KMS-11 (cell line): ENCODE data around the gene GATA3.

Experiments
- H2AFZ ChIP-seq: fragments of 200-600 bp; sonication (generic); 2 replicates; pipeline ENCODE4 v1.6.1; 2016; ENCODE audit warnings: antibody characterized with exemption, mixed run types, low read depth
- H3K27ac ChIP-seq: fragments of 200-600 bp; sonication (generic); 2 replicates; pipeline ENCODE4 v1.6.1; 2016; ENCODE audit warnings: mild to moderate bottlenecking, mixed run types
- H3K27me3 ChIP-seq: fragments of 200-600 bp; sonication (generic); 2 replicates; pipeline ENCODE4 v1.6.1; 2017; ENCODE audit warnings: mild to moderate bottlenecking, low read depth, mixed run types, moderate library complexity; ENCODE audit not compliant: insufficient read depth
- H3K36me3 ChIP-seq: fragments of 200-600 bp; sonication (generic); 2 replicates; pipeline ENCODE4 v1.6.1; 2017; ENCODE audit warnings: mild to moderate bottlenecking, mixed run types; ENCODE audit not compliant: insufficient read depth
- H3K4me1 ChIP-seq: fragments of 200-600 bp; sonication (generic); 2 replicates; pipeline ENCODE4 v1.6.1; 2016; ENCODE audit warnings: mild to moderate bottlenecking, low read depth, mixed run types; ENCODE audit not compliant: poor library complexity, severe bottlenecking
- H3K4me2 ChIP-seq: fragments of 200-600 bp; sonication (generic); 2 replicates; pipeline ENCODE4 v1.7.0; 2016; ENCODE audit warnings: mild to moderate bottlenecking, mixed run types
- H3K4me3 ChIP-seq: fragments of 200-600 bp; sonication (generic); IDR thresholded peaks from 2 replicates; pipeline ENCODE4 v1.6.1; 2017; ENCODE audit warnings: low read depth, low read length, mixed read lengths; ENCODE audit not compliant: insufficient read depth
- H3K79me2 ChIP-seq: fragments of 200-600 bp; sonication (generic); 2 replicates; pipeline ENCODE4 v1.6.1; 2016; ENCODE audit warnings: low read depth, mixed run types; ENCODE audit not compliant: insufficient read depth
- H3K9ac ChIP-seq: fragments of 200-600 bp; sonication (generic); 2 replicates; pipeline ENCODE4 v1.6.1; 2016; ENCODE audit warnings: mild to moderate bottlenecking, mixed run types
- H4K20me1 ChIP-seq: fragments of 200-600 bp; sonication (generic); 2 replicates; pipeline ENCODE4 v1.6.1; 2016; ENCODE audit warnings: mild to moderate bottlenecking, mixed run types; ENCODE audit not compliant: insufficient read depth
- TF ChIP-seq, protein P1 (sequence below): fragments of 200-600 bp; sonication (generic); conservative IDR thresholded peaks from 2 replicates; pipeline ENCODE4 v1.6.1; 2017; ENCODE audit warnings: low read depth, mild to moderate bottlenecking, antibody characterized with exemption, low read length, moderate library complexity, mixed read lengths

GATA3 gene

DNA sequence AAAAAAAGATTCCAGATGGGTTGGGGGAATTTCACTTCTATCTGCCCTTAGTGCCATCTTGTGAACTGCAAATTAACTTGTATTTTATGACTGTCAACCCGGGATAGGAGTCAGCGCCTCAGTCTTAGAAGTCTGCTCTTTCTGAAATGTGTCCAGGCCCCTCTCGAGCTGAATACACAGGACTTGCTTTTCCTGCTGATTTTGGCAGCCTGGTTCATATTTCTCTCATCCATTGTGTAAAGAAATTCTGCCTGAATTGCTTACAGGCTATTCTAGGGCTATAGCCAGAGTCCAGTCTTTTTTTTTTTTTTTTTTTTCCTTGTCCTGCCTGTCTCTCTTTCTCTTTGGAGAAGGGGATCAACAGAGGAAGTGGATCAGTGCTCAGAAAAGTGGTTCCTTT is 24.6 kb downstream of the GATA3 start:
- H3K9ac ChIP-seq, result no peak overlapping the region
- H3K36me3 ChIP-seq, result no peaks in the 10 kb centered on the region
- no peaks in the 10 kb centered on the region for H4K20me1 ChIP-seq
- TF ChIP-seq, protein P1, sequence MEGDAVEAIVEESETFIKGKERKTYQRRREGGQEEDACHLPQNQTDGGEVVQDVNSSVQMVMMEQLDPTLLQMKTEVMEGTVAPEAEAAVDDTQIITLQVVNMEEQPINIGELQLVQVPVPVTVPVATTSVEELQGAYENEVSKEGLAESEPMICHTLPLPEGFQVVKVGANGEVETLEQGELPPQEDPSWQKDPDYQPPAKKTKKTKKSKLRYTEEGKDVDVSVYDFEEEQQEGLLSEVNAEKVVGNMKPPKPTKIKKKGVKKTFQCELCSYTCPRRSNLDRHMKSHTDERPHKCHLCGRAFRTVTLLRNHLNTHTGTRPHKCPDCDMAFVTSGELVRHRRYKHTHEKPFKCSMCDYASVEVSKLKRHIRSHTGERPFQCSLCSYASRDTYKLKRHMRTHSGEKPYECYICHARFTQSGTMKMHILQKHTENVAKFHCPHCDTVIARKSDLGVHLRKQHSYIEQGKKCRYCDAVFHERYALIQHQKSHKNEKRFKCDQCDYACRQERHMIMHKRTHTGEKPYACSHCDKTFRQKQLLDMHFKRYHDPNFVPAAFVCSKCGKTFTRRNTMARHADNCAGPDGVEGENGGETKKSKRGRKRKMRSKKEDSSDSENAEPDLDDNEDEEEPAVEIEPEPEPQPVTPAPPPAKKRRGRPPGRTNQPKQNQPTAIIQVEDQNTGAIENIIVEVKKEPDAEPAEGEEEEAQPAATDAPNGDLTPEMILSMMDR, result no peak
- H3K4me1 ChIP-seq, result no peaks in the 10 kb centered on the region
- H3K27me3 ChIP-seq, result no peaks in the 10 kb centered on the region
- no peak overlapping the region for H2AFZ ChIP-seq
- H3K27ac ChIP-seq, result no peak overlapping the region
- H3K79me2 ChIP-seq, result no peaks in the 10 kb centered on the region
- H3K4me2 ChIP-seq, result no peak overlapping the region
- H3K4me3 ChIP-seq, result no peak overlapping the region

DNA sequence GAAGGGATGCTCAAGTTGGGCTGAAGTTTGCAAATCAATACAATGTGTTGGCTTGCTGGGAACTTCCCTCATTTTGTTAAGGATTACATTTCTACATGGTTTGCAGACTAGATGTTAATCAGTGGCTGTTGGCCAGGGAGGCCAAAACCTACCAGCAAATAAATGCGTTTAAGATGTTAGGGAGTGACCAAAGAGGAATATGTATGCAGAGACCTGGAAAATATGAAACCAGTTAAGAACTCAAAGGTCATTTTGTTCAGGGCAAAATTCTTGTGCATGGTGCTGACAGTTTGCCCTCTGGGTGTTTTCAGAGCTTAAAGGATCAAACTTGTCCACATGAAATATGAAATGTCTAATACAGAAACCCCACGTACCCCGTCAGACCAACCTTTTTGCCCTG is 30.3 kb downstream of the GATA3 start:
- no peaks in the 10 kb centered on the region for H3K27me3 ChIP-seq
- no peak overlapping the region for H3K4me2 ChIP-seq
- H3K9ac ChIP-seq, result no peak overlapping the region
- H4K20me1 ChIP-seq, result no peaks in the 10 kb centered on the region
- H2AFZ ChIP-seq, result no peak overlapping the region
- no peak overlapping the region for H3K27ac ChIP-seq
- H3K4me1 ChIP-seq, result no peaks in the 10 kb centered on the region
- H3K4me3 ChIP-seq, result no peak overlapping the region
- no peaks in the 10 kb centered on the region for H3K36me3 ChIP-seq
- no peaks in the 10 kb centered on the region for H3K79me2 ChIP-seq
- TF ChIP-seq, protein P1, result no peak

DNA sequence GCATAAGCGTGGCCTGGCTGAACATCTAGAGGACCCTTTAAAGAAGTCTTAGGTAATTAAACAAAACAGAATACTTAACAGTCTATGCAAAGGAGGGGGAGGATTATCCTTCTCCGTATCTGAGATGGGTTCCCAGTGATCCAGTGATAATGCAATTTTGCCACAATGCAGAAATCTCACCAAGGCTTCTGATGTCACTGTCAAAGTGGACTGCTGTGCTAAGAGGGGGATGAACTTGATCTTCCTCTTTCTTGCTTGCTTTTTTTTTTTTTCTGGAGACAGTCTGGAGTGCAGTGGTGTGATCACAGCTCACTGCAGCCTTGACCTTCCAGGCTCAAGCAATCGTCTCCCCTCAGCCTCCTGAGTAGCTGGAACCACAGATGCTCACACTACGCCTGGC is 30.8 kb downstream of the GATA3 start:
- TF ChIP-seq, protein P1, result no peak
- no peak overlapping the region for H3K4me3 ChIP-seq
- H3K79me2 ChIP-seq, result no peaks in the 10 kb centered on the region
- H3K9ac ChIP-seq, result no peak overlapping the region
- H2AFZ ChIP-seq, result no peak overlapping the region
- H3K4me2 ChIP-seq, result no peak overlapping the region
- no peaks in the 10 kb centered on the region for H4K20me1 ChIP-seq
- no peaks in the 10 kb centered on the region for H3K36me3 ChIP-seq
- no peaks in the 10 kb centered on the region for H3K27me3 ChIP-seq
- H3K4me1 ChIP-seq, result no peaks in the 10 kb centered on the region
- H3K27ac ChIP-seq, result no peak overlapping the region

DNA sequence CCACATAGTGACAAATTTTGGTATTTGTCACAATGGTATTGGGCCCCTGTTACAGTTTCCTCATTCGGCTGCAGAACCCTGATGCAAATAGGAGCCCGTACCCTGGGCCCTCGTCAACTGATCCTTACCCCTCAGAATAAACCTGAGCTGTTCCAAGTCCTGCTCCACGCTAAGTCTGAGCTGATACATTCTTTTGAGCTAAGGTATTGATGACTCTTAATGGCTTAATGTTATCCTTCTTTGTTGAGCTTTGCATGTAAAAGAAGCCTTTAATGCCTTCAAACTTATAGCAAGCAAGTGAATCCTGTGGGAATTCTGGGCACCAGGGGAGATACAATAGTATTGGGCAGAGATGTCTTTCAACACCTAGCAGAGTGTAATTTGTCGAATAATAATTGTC is 31.8 kb downstream of the GATA3 start:
- Histone ChIP-seq H3K4me1 (no peaks in the 10 kb centered on the region), H3K27ac (no peak overlapping the region), H3K36me3 (no peaks in the 10 kb centered on the region), H3K4me3 (no peak overlapping the region), H2AFZ (no peak overlapping the region), H3K79me2 (no peaks in the 10 kb centered on the region), H3K27me3 (no peaks in the 10 kb centered on the region), H3K9ac (no peak overlapping the region), H3K4me2 (no peak overlapping the region), H4K20me1 (no peaks in the 10 kb centered on the region)
- TF ChIP-seq, protein P1, result no peak

DNA sequence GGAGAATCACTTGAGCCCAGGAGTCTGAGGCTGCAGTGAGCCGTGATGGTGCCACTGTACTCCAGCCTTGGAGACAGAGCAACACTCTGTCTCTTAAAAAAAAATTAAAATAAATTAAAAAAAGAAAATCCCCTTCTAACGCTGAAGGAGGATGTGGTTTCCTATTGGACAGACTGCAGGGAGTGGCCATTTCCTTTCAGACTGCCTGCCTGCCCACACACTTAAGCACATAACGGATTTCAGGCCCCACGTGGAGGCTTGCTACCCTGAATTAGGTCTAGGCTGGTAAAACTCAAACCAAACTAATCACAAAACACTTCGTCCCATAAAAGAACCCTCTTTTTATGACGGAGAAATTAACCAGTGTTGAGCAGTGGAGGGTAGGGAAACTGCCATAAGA is 34.0 kb downstream of the GATA3 start:
- TF ChIP-seq, protein P1, result no peak
- no peaks in the 10 kb centered on the region for H3K79me2 ChIP-seq
- H3K4me1 ChIP-seq, result no peaks in the 10 kb centered on the region
- no peak overlapping the region for H2AFZ ChIP-seq
- no peaks in the 10 kb centered on the region for H3K36me3 ChIP-seq
- H3K27me3 ChIP-seq, result no peaks in the 10 kb centered on the region
- no peaks in the 10 kb centered on the region for H4K20me1 ChIP-seq
- no peak overlapping the region for H3K27ac ChIP-seq
- H3K4me2 ChIP-seq, result no peak overlapping the region
- H3K9ac ChIP-seq, result no peak overlapping the region
- no peak overlapping the region for H3K4me3 ChIP-seq
